MCF 10A (cell line): ENCODE measurements around the gene PRKAR1B. TPM values are rescaled to one million over a fixed set of nuclear protein-coding genes. Genes with fewer than 3 reads are reported as not detected.

Source experiments
- BruUV-seq: library from RNA; stranded (reverse); fragments of 400-500 nt; replicated peaks from 2 replicates; lab custom pipeline; 2021; lab: Mats Ljungman, UMichigan
- CTCF ChIA-PET: fragments of 300-600 bp; sonication (Branson Sonifier 250); formaldehyde crosslinking; extraction: SDS; loops from one replicate; lab custom pipeline; 2021; ENCODE audit warnings: antibody characterized with exemption, inconsistent platforms; lab: Yijun Ruan, JAX
- POLR2A ChIA-PET: fragments of 300-600, 350-650 bp; sonication (Branson Sonifier 250); formaldehyde crosslinking; extraction: SDS; loops from one replicate; lab custom pipeline; 2020; ENCODE audit warnings: antibody characterized with exemption, inconsistent platforms; lab: Yijun Ruan, JAX
- DNase-seq: peaks from one replicate; pipeline ENCODE4 v3.0.0-alpha.2; 2018; ENCODE audit not compliant: unreplicated experiment
- H3K27ac Mint-ChIP-seq: one replicate; pipeline ENCODE4 v1.8.0; 2022; ENCODE audit warnings: mild to moderate bottlenecking, low read depth, mixed read lengths; ENCODE audit not compliant: unreplicated experiment
- H3K27me3 Mint-ChIP-seq: one replicate; pipeline ENCODE4 v1.8.0; 2022; ENCODE audit warnings: mixed read lengths; ENCODE audit not compliant: insufficient read depth, unreplicated experiment
- H3K36me3 Mint-ChIP-seq: one replicate; pipeline ENCODE4 v1.8.0; 2022; ENCODE audit warnings: mild to moderate bottlenecking, moderate library complexity, mixed read lengths; ENCODE audit not compliant: insufficient read depth, unreplicated experiment
- H3K4me1 Mint-ChIP-seq: one replicate; pipeline ENCODE4 v1.8.0; 2022; ENCODE audit warnings: mixed read lengths; ENCODE audit not compliant: insufficient read depth, unreplicated experiment
- H3K4me3 Mint-ChIP-seq: one replicate; pipeline ENCODE4 v1.8.0; 2022; ENCODE audit warnings: mild to moderate bottlenecking, moderate library complexity, mixed read lengths; ENCODE audit not compliant: unreplicated experiment
- H3K9me3 Mint-ChIP-seq: one replicate; pipeline ENCODE4 v1.8.0; 2022; ENCODE audit warnings: mixed read lengths; ENCODE audit not compliant: unreplicated experiment
- CTCF ChIP-seq: fragments of 200-600 bp; IDR thresholded peaks from one replicate; pipeline ENCODE4 v1.8.0; 2022; ENCODE audit warnings: antibody characterized with exemption, mild to moderate bottlenecking; ENCODE audit not compliant: unreplicated experiment
- intact Hi-C: fragments of 100-400 bp; cut with micrococcal nuclease; formaldehyde crosslinking; loops from 2 replicates; pipeline ENCODE4 v1.14.1; 2022
- total RNA-seq: library from RNA; stranded (reverse); gene quantifications from 2 replicates; pipeline ENCODE4 v1.2.3, GENCODE V29; 2022

The PRKAR1B gene
- total RNA-seq, 1 experiment from 2014 or later: 31.5 TPM

GRCh38 chr7:773622-773915, 46.5 kb upstream of the PRKAR1B start:
- ChIA-PET POLR2A (interaction anchor here (1.1 kb wide), 1 partner anchor 100 kb away, joined by 3 read pairs; no protein-coding TSS in a partner anchor), CTCF (interaction anchor here (0.6 to 1.2 kb wide), 6 partner anchors 9 to 452 kb away, joined by 3 to 7 read pairs (median 4); no protein-coding TSS in a partner anchor)
- BruUV-seq: no TSS peak
- Mint-ChIP-seq H3K4me1 (no peaks in the 10 kb centered on the region), H3K27me3 (no peaks in the 10 kb centered on the region), H3K27ac (no peak overlapping the region), H3K4me3 (no peak overlapping the region), H3K9me3 (no peaks in the 10 kb centered on the region), H3K36me3 (peaks cover 67% of the 10 kb centered on the region)
- DNase-seq: no peak
- intact Hi-C loops: no loop called here
- TF ChIP-seq CTCF: no peak

GRCh38 chr7:772861-773621, 46.0 kb upstream of the PRKAR1B start:
- ChIA-PET POLR2A (interaction anchor here (1.1 kb wide), 1 partner anchor 100 kb away, joined by 3 read pairs; no protein-coding TSS in a partner anchor), CTCF (interaction anchor here (0.6 to 1.2 kb wide), 5 partner anchors 12 to 1437 kb away, joined by 3 to 7 read pairs (median 4); no protein-coding TSS in a partner anchor)
- BruUV-seq: no TSS peak
- no peaks in the 10 kb centered on the region for H3K4me1 Mint-ChIP-seq
- no peak overlapping the region for H3K4me3 Mint-ChIP-seq
- H3K27ac Mint-ChIP-seq: no peak overlapping the region
- H3K9me3 Mint-ChIP-seq: no peaks in the 10 kb centered on the region
- no peak for DNase-seq
- H3K27me3 Mint-ChIP-seq: no peaks in the 10 kb centered on the region
- H3K36me3 Mint-ChIP-seq: peaks cover 73% of the 10 kb centered on the region
- TF ChIP-seq CTCF: no peak
- intact Hi-C loops: no loop called here

- Mint-ChIP-seq H3K9me3 (no peaks in the 10 kb centered on the region), H3K27me3 (no peaks in the 10 kb centered on the region), H3K4me3 (no peak overlapping the region), H3K4me1 (no peaks in the 10 kb centered on the region), H3K27ac (no peak overlapping the region), H3K36me3 (peaks cover 74% of the 10 kb centered on the region)
- no peak for TF ChIP-seq CTCF
- ChIA-PET POLR2A (no interaction called here), CTCF (interaction anchor here (0.6 to 1.1 kb wide), 3 partner anchors 13 to 1437 kb away, joined by 3 to 4 read pairs (median 4); no protein-coding TSS in a partner anchor)
- intact Hi-C loops: no loop called here
- DNase-seq: no peak
- BruUV-seq: no TSS peak
Measured at GRCh38 chr7:772392-772791, 45.3 kb upstream of the PRKAR1B start.

- BruUV-seq: no TSS peak
- Mint-ChIP-seq H3K36me3 (peaks cover 74% of the 10 kb centered on the region), H3K9me3 (no peaks in the 10 kb centered on the region), H3K4me1 (no peaks in the 10 kb centered on the region), H3K27ac (no peak overlapping the region), H3K27me3 (no peaks in the 10 kb centered on the region), H3K4me3 (no peak overlapping the region)
- intact Hi-C loops: no loop called here
- TF ChIP-seq CTCF: no peak
- ChIA-PET CTCF (interaction anchor here (0.6 to 1.1 kb wide), 3 partner anchors 13 to 102 kb away, joined by 3 to 4 read pairs (median 3); no protein-coding TSS in a partner anchor), POLR2A (interaction anchor here (0.6 kb wide), 1 partner anchor 221 kb away, joined by 3 read pairs; no protein-coding TSS in a partner anchor)
- no peak for DNase-seq
Measured at GRCh38 chr7:772005-772294, 44.9 kb upstream of the PRKAR1B start.
